Common myeloid progenitor, CD34-positive (primary cell): ENCODE measurements around the gene DOCK2.
A peak's percentile ranks its signal among the peaks of the same experiment; 100 is the strongest.

ENCODE experiments used
- CTCF ChIA-PET: fragments of 350-600 bp; sonication (Branson Sonifier 250); formaldehyde crosslinking; loops from one replicate; lab custom pipeline; 2021; ENCODE audit warnings: antibody characterized with exemption; lab: Charles Lee
- POLR2A ChIA-PET: fragments of 350-600 bp; sonication (Branson Sonifier 250); formaldehyde crosslinking; loops from one replicate; lab custom pipeline; 2021; ENCODE audit warnings: antibody characterized with exemption; lab: Charles Lee
- DNase-seq, 3 donors: peaks; one replicate each; pipeline versions ENCODE4 v3.0.0 to v3.0.0-alpha.2; 2013
- H3K27ac ChIP-seq, 2 experiments: 1 replicate in 1 of 2; 2 replicates in 1 of 2; pipeline ENCODE4 v1.7.0; 2013; ENCODE audit warnings: inconsistent platforms in 2 of 2, low read length in 2 of 2, mild to moderate bottlenecking in 2 of 2, low read depth in 1 of 2, moderate library complexity in 1 of 2; ENCODE audit not compliant: severe bottlenecking in 2 of 2, insufficient read depth in 1 of 2, poor library complexity in 1 of 2
- H3K27me3 ChIP-seq, 5 experiments: replicated peaks in 2 of 5; 1 replicate in 3 of 5; 2 replicates in 2 of 5; pipeline versions ENCODE4 v1.6.1 to v1.7.0; 2013; ENCODE audit warnings: low read length in 4 of 5, mild to moderate bottlenecking in 2 of 5, moderate library complexity in 2 of 5, inconsistent platforms in 1 of 5; ENCODE audit not compliant: insufficient read depth in 5 of 5, control insufficient read depth in 4 of 5
- H3K36me3 ChIP-seq, 4 experiments: 1 replicate in 2 of 4; 2 replicates in 2 of 4; pipeline versions ENCODE4 v1.6.1 to v1.7.0; 2013; ENCODE audit warnings: low read length in 3 of 4, control low read depth in 1 of 4, mild to moderate bottlenecking in 1 of 4; ENCODE audit not compliant: control insufficient read depth in 4 of 4, insufficient read depth in 4 of 4
- H3K4me1 ChIP-seq, 4 experiments: 1 replicate in 3 of 4; 2 replicates in 1 of 4; pipeline versions ENCODE4 v1.6.1 to v1.7.1; 2013; ENCODE audit warnings: low read length in 3 of 4, mild to moderate bottlenecking in 3 of 4, control low read depth in 1 of 4, inconsistent platforms in 1 of 4, moderate library complexity in 1 of 4; ENCODE audit not compliant: control insufficient read depth in 4 of 4, insufficient read depth in 4 of 4; ENCODE audit errors: control extremely low read depth in 1 of 4
- H3K4me3 ChIP-seq, 7 experiments: 1 replicate in 4 of 7; 2 replicates in 3 of 7; pipeline versions ENCODE4 v1.5.1 to v1.7.0; 2013; ENCODE audit warnings: mild to moderate bottlenecking in 7 of 7, low read length in 6 of 7, moderate library complexity in 6 of 7, inconsistent platforms in 2 of 7, low read depth in 2 of 7, control low read depth in 1 of 7; ENCODE audit not compliant: insufficient read depth in 4 of 7, control insufficient read depth in 1 of 7; ENCODE audit errors: extremely low read depth in 1 of 7
- H3K9me3 ChIP-seq, 5 experiments: 1 replicate in 4 of 5; 2 replicates in 1 of 5; pipeline versions ENCODE4 v1.6.1 to v1.7.1; 2013; ENCODE audit warnings: low read length in 4 of 5, mild to moderate bottlenecking in 2 of 5, inconsistent platforms in 1 of 5, low read depth in 1 of 5, moderate library complexity in 1 of 5; ENCODE audit not compliant: control insufficient read depth in 4 of 5, insufficient read depth in 2 of 5; ENCODE audit errors: control extremely low read depth in 1 of 5
- WGBS: methylation state at CpG from one replicate; pipeline ENCODE4 v1.1.5; 2013; ENCODE audit not compliant: insufficient coverage; 5-methylcytosine and 5-hydroxymethylcytosine counted together

Gene DOCK2

GRCh38 chr5:169838688-169839087, 201.6 kb downstream of the DOCK2 start:
- ChIA-PET CTCF (no interaction called here), POLR2A (no interaction called here)
- WGBS, result 100% methylated on average over 2 of the region's 3 CpGs

GRCh38 chr5:169840405-169840804, 203.3 kb downstream of the DOCK2 start:
- ChIA-PET CTCF (no interaction called here), POLR2A (interaction anchor here (0.6 kb wide), 1 partner anchor 172 kb away, joined by 4 read pairs; no protein-coding TSS in a partner anchor)
- no peak overlapping the region for H3K27ac ChIP-seq
- no peaks in the 10 kb centered on the region for H3K4me1 ChIP-seq
- no peaks in the 10 kb centered on the region for H3K9me3 ChIP-seq
- H3K27me3 ChIP-seq, result no peaks in the 10 kb centered on the region
- 100% methylated on average over 3 of the region's 3 CpGs for WGBS
- DNase-seq, result no peak
- H3K4me3 ChIP-seq, result no peak overlapping the region
- H3K36me3 ChIP-seq, result peaks cover 28 to 76% (median 47%) of the 10 kb centered on the region in 4 experiments

More at GRCh38 chr5:169838688-169839087, 201.6 kb downstream of the DOCK2 start:
- Histone ChIP-seq H3K36me3 (peaks cover 26 to 63% (median 43%) of the 10 kb centered on the region in 4 experiments), H3K4me1 (peaks cover 0 to 2% (median 0%) of the 10 kb centered on the region in 4 experiments), H3K27me3 (no peaks in the 10 kb centered on the region), H3K27ac (no peak overlapping the region), H3K4me3 (no peak overlapping the region), H3K9me3 (no peaks in the 10 kb centered on the region)
- no peak for DNase-seq

GRCh38 chr5:169842699-169843098, 205.6 kb downstream of the DOCK2 start:
- Histone ChIP-seq H3K36me3 (peaks cover 31 to 81% (median 54%) of the 10 kb centered on the region in 4 experiments), H3K9me3 (no peaks in the 10 kb centered on the region), H3K4me3 (no peak overlapping the region), H3K27me3 (no peaks in the 10 kb centered on the region), H3K4me1 (no peaks in the 10 kb centered on the region), H3K27ac (no peak overlapping the region)
- POLR2A ChIA-PET, result no interaction called here
- DNase-seq, result no peak
- CTCF ChIA-PET, result no interaction called here

GRCh38 chr5:169847519-169847918, 210.4 kb downstream of the DOCK2 start:
- DNase-seq, result no peak
- no peak overlapping the region for H3K4me3 ChIP-seq
- no peaks in the 10 kb centered on the region for H3K27me3 ChIP-seq
- no peaks in the 10 kb centered on the region for H3K4me1 ChIP-seq
- peaks cover 6 to 28% (median 24%) of the 10 kb centered on the region in 5 experiments for H3K9me3 ChIP-seq
- CTCF ChIA-PET, result no interaction called here
- H3K36me3 ChIP-seq, result peaks cover 30 to 80% (median 56%) of the 10 kb centered on the region in 4 experiments
- POLR2A ChIA-PET, result no interaction called here
- no peak overlapping the region for H3K27ac ChIP-seq
- WGBS, result no CpG with 5 or more reads among the region's 1 CpG

- POLR2A ChIA-PET, result no interaction called here
- Histone ChIP-seq H3K4me3 (no peak overlapping the region), H3K27me3 (no peaks in the 10 kb centered on the region), H3K9me3 (peaks cover 6 to 30% (median 27%) of the 10 kb centered on the region in 5 experiments), H3K27ac (no peak overlapping the region), H3K4me1 (no peaks in the 10 kb centered on the region), H3K36me3 (peaks cover 23 to 81% (median 57%) of the 10 kb centered on the region in 4 experiments)
- DNase-seq, result no peak
- 92% methylated on average over 2 of the region's 3 CpGs for WGBS
- CTCF ChIA-PET, result no interaction called here
Measured at GRCh38 chr5:169848271-169848670, 211.2 kb downstream of the DOCK2 start.

- 88% methylated on average over 1 of the region's 2 CpGs for WGBS
- no peaks in the 10 kb centered on the region for H3K27me3 ChIP-seq
- POLR2A ChIA-PET, result no interaction called here
- H3K36me3 ChIP-seq, result peaks cover 23 to 81% (median 57%) of the 10 kb centered on the region in 4 experiments
- peaks cover 6 to 30% (median 27%) of the 10 kb centered on the region in 5 experiments for H3K9me3 ChIP-seq
- CTCF ChIA-PET, result no interaction called here
- H3K4me3 ChIP-seq, result no peak overlapping the region
- DNase-seq, result no peak
- H3K27ac ChIP-seq, result no peak overlapping the region
- H3K4me1 ChIP-seq, result no peaks in the 10 kb centered on the region
Measured at GRCh38 chr5:169848792-169849191, 211.7 kb downstream of the DOCK2 start.

- Histone ChIP-seq H3K36me3 (peaks cover 23 to 71% (median 54%) of the 10 kb centered on the region in 4 experiments), H3K9me3 (peaks cover 6 to 30% (median 27%) of the 10 kb centered on the region in 5 experiments), H3K4me3 (no peak overlapping the region), H3K27me3 (no peaks in the 10 kb centered on the region), H3K4me1 (no peaks in the 10 kb centered on the region), H3K27ac (no peak overlapping the region)
- ChIA-PET POLR2A (no interaction called here), CTCF (interaction anchor here (1.4 kb wide), 1 partner anchor 14 kb away, joined by 3 read pairs; no protein-coding TSS in a partner anchor)
- WGBS, result no CpG with 5 or more reads among the region's 2 CpGs
- peak; percentile 10 to 57 (median 52) for DNase-seq
Measured at GRCh38 chr5:169850409-169850808, 213.3 kb downstream of the DOCK2 start.
